ENCODE results near the gene TOM1L2.

Gene TOM1L2

DNA sequence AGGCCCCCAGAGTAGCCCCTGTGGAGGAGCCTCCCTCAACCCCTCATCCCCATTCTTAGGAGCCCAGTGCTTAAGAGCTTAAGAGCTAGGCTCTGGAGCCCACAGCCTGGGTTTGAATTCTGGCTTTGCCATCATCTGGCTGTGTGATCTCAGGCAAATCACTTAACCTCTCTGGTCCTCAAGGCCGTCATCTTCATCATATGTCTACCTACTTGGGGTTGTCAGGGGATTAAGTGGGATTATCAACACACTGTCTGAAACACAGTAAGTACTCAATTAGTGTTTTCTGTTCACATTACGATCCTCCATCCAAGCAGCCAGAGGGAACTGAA is 140.2 kb downstream of the TOM1L2 start:
- no peak for TF ChIP-seq CTCF (conservative IDR thresholded peaks at IDR 0.05; ENCODE audit: low read depth, low read length)

GRCh38 chr17:17831208-17832031 is 140.8 kb downstream of the TOM1L2 start:
- no peak overlapping the region for H3K4me3 ChIP-seq (ENCODE audit: low read depth, low read length)
- DNase-seq (ENCODE audit: low read depth) = no peak
- no peak for TF ChIP-seq CTCF (conservative IDR thresholded peaks at IDR 0.05; ENCODE audit: low read depth, low read length)

More for the DNA sequence above, 140.2 kb downstream of the TOM1L2 start:
- DNase-seq (ENCODE audit: low read depth) = no peak
- H3K4me3 ChIP-seq (ENCODE audit: low read depth, low read length) = no peak overlapping the region

- no peak for TF ChIP-seq CTCF (conservative IDR thresholded peaks at IDR 0.05; ENCODE audit: low read depth, low read length)
- no peak overlapping the region for H3K4me3 ChIP-seq (ENCODE audit: low read depth, low read length)
- no peak for DNase-seq (ENCODE audit: low read depth)
Observed at GRCh38 chr17:17830740-17831207, 141.4 kb downstream of the TOM1L2 start.

GRCh38 chr17:17830269-17830567 is 142.0 kb downstream of the TOM1L2 start:
- no peak for DNase-seq (ENCODE audit: low read depth)
- no peak overlapping the region for H3K4me3 ChIP-seq (ENCODE audit: low read depth, low read length)
- TF ChIP-seq CTCF (conservative IDR thresholded peaks at IDR 0.05; ENCODE audit: low read depth, low read length) = no peak

- no peak overlapping the region for H3K4me3 ChIP-seq (ENCODE audit: low read depth, low read length)
- DNase-seq (ENCODE audit: low read depth) = no peak
- TF ChIP-seq CTCF (conservative IDR thresholded peaks at IDR 0.05; ENCODE audit: low read depth, low read length) = no peak
Observed at GRCh38 chr17:17827826-17828621, 144.2 kb downstream of the TOM1L2 start.

- no peak for TF ChIP-seq CTCF (conservative IDR thresholded peaks at IDR 0.05; ENCODE audit: low read depth, low read length)
- H3K4me3 ChIP-seq (ENCODE audit: low read depth, low read length) = no peak overlapping the region
- DNase-seq (ENCODE audit: low read depth) = no peak
Observed at GRCh38 chr17:17826942-17827785, 145.0 kb downstream of the TOM1L2 start.

Data from choroid plexus epithelial cell (primary cell).